ENCODE measurements around the gene TRABD2A.

TRABD2A gene

DNA sequence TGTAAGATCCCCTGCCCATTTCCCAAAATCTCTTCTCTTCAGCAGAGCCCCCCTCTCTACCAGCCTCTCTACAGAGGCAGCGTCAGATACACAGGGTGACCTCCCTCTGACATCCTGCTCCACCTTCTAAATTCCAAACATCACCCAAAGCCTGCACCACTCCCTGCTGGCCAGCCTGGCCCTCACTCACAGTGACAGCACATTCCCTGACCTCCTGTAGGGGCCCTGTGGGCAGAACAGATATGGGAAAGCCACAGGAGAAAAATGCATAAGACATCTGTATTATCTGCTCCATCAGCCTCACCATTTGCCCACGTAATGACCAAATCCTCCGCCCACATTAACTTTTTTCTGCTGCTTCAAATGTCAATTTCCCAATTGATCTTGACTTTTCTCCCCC lies 40.6 kb downstream of the TRABD2A start:
- no peak for DNase-seq (ENCODE audit: insufficient read length, low spot score)
- TF ChIP-seq POLR2A (IDR thresholded peaks at IDR 0.05; ENCODE audit: low read depth, low read length) (no peak), TAF1 (IDR thresholded peaks at IDR 0.05; ENCODE audit: low read depth, low read length) (no peak), PAX5 (IDR thresholded peaks at IDR 0.05; ENCODE audit: insufficient read depth, low read length, severe bottlenecking) (no peak), SPI1 (IDR thresholded peaks at IDR 0.05; ENCODE audit: low read depth, low read length) (no peak), POU2F2 (IDR thresholded peaks at IDR 0.05; ENCODE audit: low read depth, low read length) (no peak), POLR2AphosphoS5 (IDR thresholded peaks at IDR 0.05; ENCODE audit: low read depth, low read length) (no peak)
- no peak for FAIRE-seq

DNA sequence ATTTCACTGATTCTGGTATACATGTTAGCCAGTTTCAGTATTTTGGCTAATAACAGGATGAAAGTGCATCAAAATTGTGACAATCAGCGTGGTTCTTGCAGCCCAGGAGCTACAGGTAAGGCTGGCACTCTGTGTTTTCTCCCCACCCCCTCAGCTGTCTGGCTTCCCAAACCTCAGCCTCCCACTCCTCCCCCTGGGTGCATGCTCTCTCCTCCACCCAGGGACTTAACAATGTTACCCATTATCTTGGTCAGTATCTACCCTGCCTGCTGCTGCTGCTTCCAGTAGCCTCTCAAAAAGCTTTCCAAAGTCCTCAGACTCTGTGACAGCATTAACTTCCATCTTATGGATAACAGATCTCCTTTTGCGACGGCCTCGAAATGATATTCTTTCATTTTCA lies 41.0 kb downstream of the TRABD2A start:
- TF ChIP-seq PAX5 (IDR thresholded peaks at IDR 0.05; ENCODE audit: insufficient read depth, low read length, severe bottlenecking) (no peak), TAF1 (IDR thresholded peaks at IDR 0.05; ENCODE audit: low read depth, low read length) (no peak), POLR2A (IDR thresholded peaks at IDR 0.05; ENCODE audit: low read depth, low read length) (no peak), SPI1 (IDR thresholded peaks at IDR 0.05; ENCODE audit: low read depth, low read length) (no peak), POU2F2 (IDR thresholded peaks at IDR 0.05; ENCODE audit: low read depth, low read length) (no peak), POLR2AphosphoS5 (IDR thresholded peaks at IDR 0.05; ENCODE audit: low read depth, low read length) (no peak)
- FAIRE-seq: no peak
- no peak for DNase-seq (ENCODE audit: insufficient read length, low spot score)

DNA sequence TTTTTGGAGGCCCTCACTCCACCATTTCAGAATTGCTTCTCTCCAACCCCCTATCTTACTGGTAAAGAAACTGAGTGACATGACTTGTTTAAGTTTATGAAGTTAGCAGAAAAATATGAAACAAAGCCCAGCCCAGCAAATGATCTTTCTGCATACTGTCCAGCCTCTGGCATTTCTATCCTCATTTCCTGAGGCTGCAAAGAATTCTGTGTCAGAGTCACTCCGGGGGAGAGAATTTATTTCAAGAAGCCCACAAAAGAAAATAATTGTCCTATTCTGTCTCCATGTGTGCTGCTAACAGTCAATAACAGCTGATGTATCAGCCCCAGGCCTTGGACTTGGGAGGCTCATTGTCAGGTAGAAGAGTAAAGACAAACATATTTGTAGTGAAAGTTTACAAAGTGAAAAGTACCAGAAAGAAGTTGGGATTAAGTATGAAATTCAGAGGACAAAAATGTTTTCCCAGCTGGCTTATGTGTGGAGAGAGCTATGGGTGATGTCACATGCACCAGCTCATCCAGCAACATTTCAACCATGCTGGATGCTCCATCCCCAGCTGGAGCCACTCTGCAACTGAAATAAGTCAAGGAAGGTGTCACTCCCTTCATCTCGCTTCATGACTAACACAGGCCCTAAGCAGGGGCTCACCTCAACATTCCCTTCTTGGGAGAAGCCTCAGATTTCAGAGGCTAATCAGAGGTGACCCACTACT lies 42.3 kb downstream of the TRABD2A start:
- TF ChIP-seq PAX5 (IDR thresholded peaks at IDR 0.05; ENCODE audit: insufficient read depth, low read length, severe bottlenecking) (no peak), TAF1 (IDR thresholded peaks at IDR 0.05; ENCODE audit: low read depth, low read length) (no peak), POLR2AphosphoS5 (IDR thresholded peaks at IDR 0.05; ENCODE audit: low read depth, low read length) (no peak), POU2F2 (IDR thresholded peaks at IDR 0.05; ENCODE audit: low read depth, low read length) (no peak), SPI1 (IDR thresholded peaks at IDR 0.05; ENCODE audit: low read depth, low read length) (no peak), POLR2A (IDR thresholded peaks at IDR 0.05; ENCODE audit: low read depth, low read length) (no peak)
- no peak for FAIRE-seq
- DNase-seq (ENCODE audit: insufficient read length, low spot score): no peak

DNA sequence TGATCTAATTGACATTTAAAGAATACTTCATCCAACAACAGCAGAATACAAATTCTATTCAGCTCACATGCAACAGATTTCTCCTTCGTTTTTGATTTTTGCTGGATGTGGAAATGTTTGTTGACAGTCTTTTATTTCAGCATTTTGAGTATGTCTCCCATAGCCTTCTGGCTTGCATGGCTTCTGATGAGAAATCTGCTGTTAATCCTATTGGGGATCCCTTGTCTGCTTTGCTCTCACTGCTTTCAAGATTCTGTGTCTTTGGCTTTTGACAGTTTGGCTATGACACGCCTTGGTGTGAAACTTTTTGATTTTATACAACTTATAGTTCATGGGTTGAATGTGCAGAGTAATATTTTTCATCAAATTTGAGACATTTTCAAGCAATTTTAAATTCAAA lies 44.7 kb downstream of the TRABD2A start:
- DNase-seq (ENCODE audit: insufficient read length, low spot score) (no peak), FAIRE-seq (no peak)
- no peak for TF ChIP-seq SPI1 (IDR thresholded peaks at IDR 0.05; ENCODE audit: low read depth, low read length)
- TF ChIP-seq TAF1 (IDR thresholded peaks at IDR 0.05; ENCODE audit: low read depth, low read length): no peak
- no peak for TF ChIP-seq POU2F2 (IDR thresholded peaks at IDR 0.05; ENCODE audit: low read depth, low read length)
- TF ChIP-seq POLR2A (IDR thresholded peaks at IDR 0.05; ENCODE audit: low read depth, low read length): no peak
- no peak for TF ChIP-seq POLR2AphosphoS5 (IDR thresholded peaks at IDR 0.05; ENCODE audit: low read depth, low read length)
- no peak for TF ChIP-seq PAX5 (IDR thresholded peaks at IDR 0.05; ENCODE audit: insufficient read depth, low read length, severe bottlenecking)

DNA sequence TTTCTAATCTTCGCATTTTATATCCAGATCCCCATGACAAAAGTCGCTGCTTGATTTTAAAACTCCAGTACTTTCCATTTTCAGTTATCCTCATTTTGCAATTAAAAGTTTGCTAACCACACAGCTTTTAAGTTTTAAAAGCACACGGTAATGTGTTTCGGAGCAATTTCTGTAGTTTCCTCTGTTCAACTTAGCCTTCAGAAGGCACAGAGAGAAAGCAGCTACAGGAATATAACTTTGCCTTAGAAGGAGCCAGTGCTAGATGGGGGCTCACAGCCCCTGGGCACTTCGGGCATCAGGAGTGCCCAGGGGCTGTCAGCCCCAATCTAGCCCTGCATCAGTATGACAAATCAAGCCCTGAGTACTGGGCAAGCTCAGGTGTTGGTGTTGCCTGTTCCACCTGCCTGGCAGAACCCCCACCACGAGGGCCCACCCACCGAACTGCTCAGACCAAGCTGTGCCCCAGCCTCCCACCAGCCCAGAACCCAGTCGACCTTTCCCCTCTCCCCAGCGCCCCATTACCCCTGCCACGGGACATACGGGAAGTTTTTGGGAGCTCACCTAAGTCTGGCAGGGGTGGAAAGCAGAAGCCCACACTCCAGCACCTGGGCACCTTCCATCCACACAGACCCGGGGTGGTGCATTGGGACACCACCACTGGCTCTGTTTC lies 47.3 kb downstream of the TRABD2A start:
- DNase-seq (ENCODE audit: insufficient read length, low spot score) (no peak), FAIRE-seq (no peak)
- TF ChIP-seq POU2F2 (IDR thresholded peaks at IDR 0.05; ENCODE audit: low read depth, low read length): no peak
- TF ChIP-seq POLR2AphosphoS5 (IDR thresholded peaks at IDR 0.05; ENCODE audit: low read depth, low read length): no peak
- TF ChIP-seq TAF1 (IDR thresholded peaks at IDR 0.05; ENCODE audit: low read depth, low read length): no peak
- no peak for TF ChIP-seq PAX5 (IDR thresholded peaks at IDR 0.05; ENCODE audit: insufficient read depth, low read length, severe bottlenecking)
- no peak for TF ChIP-seq POLR2A (IDR thresholded peaks at IDR 0.05; ENCODE audit: low read depth, low read length)
- no peak for TF ChIP-seq SPI1 (IDR thresholded peaks at IDR 0.05; ENCODE audit: low read depth, low read length)

DNA sequence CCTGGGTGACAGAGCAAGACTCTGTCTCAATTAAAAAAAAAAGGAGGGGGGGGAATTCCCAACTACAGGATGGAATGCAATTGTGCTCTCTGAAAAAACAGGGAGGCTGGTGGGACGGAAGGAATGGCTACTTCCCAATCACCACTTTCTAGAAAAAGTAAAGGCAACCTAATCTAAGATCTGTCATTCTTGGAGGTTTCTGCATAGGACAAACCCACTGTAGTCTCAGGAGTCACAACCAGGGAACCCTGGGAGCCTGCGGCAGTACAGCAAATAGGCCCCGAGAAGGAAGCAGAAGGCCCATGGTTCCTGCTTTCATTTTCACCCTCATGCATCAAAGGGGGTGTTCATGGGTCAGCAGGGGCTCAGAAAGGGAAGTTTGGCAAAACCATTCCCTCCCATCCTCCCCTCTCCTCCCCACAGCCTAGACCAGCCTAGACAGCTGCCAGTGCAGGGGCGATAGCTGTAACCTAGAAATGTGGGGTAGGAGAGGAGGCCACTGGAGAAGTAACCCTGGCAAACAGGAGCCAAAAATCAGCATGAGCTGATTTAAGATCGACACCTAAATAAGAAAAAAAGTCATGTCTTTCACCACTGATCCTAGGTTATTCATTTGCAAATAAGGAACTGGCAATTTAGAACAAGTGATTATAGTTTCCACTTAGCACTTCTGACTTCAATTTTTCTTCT lies 48.0 kb downstream of the TRABD2A start:
- DNase-seq (ENCODE audit: insufficient read length, low spot score) (peak; percentile 27), FAIRE-seq (peak; percentile 56)
- no peak for TF ChIP-seq TAF1 (IDR thresholded peaks at IDR 0.05; ENCODE audit: low read depth, low read length)
- TF ChIP-seq PAX5 (IDR thresholded peaks at IDR 0.05; ENCODE audit: insufficient read depth, low read length, severe bottlenecking): no peak
- TF ChIP-seq SPI1 (IDR thresholded peaks at IDR 0.05; ENCODE audit: low read depth, low read length): peak; percentile 43; the same call in 1 of the 2 replicates
- no peak for TF ChIP-seq POU2F2 (IDR thresholded peaks at IDR 0.05; ENCODE audit: low read depth, low read length)

DNA sequence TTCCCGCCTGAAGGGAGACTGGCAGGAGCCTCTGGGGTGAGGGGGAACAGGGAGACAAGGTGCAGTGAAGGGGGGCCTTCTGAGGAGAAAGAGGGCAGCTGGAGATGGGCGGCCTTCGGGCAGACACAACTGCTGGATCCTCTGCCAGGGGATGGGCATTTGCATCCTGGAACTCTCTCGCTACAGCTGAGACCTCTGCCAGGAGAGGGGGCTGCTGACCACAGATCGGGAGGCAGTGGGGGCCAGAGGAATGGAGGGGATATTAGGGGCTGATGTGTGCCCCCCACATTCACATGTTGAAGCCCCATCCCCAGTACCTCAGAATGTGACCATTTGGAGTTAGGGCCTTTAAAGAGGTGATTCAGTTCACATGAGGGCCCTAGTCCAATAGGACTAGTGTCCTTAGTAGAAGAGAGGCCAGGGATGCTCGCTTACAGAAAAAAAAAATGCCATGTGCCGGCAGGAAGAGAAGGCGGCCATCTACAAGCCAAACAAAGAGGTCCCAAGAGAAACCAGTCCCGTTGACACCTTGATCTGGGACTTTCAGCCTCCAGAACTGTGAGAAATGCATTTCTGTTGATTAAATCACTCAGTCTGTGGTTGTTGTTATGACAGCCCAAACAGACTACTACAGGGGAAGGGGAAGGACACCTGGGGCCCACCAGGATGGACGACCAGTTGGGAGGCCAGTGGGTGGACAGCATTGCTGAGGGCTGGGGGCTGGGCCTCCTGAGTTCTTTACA lies 50.0 kb downstream of the TRABD2A start:
- DNase-seq (ENCODE audit: insufficient read length, low spot score) (no peak), FAIRE-seq (no peak)
- TF ChIP-seq POU2F2 (IDR thresholded peaks at IDR 0.05; ENCODE audit: low read depth, low read length) (no peak), PAX5 (IDR thresholded peaks at IDR 0.05; ENCODE audit: insufficient read depth, low read length, severe bottlenecking) (no peak), POLR2AphosphoS5 (IDR thresholded peaks at IDR 0.05; ENCODE audit: low read depth, low read length) (no peak), TAF1 (IDR thresholded peaks at IDR 0.05; ENCODE audit: low read depth, low read length) (no peak), POLR2A (IDR thresholded peaks at IDR 0.05; ENCODE audit: low read depth, low read length) (no peak), SPI1 (IDR thresholded peaks at IDR 0.05; ENCODE audit: low read depth, low read length) (no peak)

DNA sequence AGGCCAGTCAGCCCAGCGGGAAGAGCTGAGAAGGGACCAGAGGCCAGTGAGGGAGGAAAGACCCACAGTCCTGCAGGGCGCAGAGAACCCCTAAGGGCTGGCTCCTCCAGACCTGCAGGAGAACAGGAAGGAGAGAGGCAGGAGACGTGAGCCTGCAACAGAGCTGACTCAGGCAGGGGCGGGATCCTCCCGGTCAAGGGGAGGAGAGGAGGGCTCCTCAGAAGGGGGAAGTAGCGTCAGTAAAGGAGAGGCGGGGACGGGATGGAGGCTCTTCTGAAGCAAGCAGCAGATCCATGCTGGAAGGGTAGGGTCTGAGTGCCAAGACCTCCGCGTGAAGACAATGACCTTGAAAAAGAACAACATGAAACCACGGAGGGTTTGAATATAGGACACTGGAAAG lies 50.8 kb downstream of the TRABD2A start:
- no peak for FAIRE-seq
- DNase-seq (ENCODE audit: insufficient read length, low spot score): no peak
- TF ChIP-seq TAF1 (IDR thresholded peaks at IDR 0.05; ENCODE audit: low read depth, low read length) (no peak), POU2F2 (IDR thresholded peaks at IDR 0.05; ENCODE audit: low read depth, low read length) (no peak), SPI1 (IDR thresholded peaks at IDR 0.05; ENCODE audit: low read depth, low read length) (no peak), POLR2AphosphoS5 (IDR thresholded peaks at IDR 0.05; ENCODE audit: low read depth, low read length) (no peak), POLR2A (IDR thresholded peaks at IDR 0.05; ENCODE audit: low read depth, low read length) (no peak), PAX5 (IDR thresholded peaks at IDR 0.05; ENCODE audit: insufficient read depth, low read length, severe bottlenecking) (no peak)

Measured in GM12891 (cell line).